ENCODE results near the gene BLOC1S6.
A peak's percentile ranks its signal among the peaks of the same experiment; 100 is the strongest.
"Not testable (repeated sequence)": the region's sequence is repeated elsewhere in the genome, so short reads cannot be mapped to it uniquely, and the experiment has no call there.

Gene BLOC1S6

GRCh38 chr15:45641999-45642932 lies 55.1 kb downstream of the BLOC1S6 start:
- no peak for DNase-seq

GRCh38 chr15:45644437-45644836 lies 57.3 kb downstream of the BLOC1S6 start:
- peak; percentile 20 for DNase-seq

DNA sequence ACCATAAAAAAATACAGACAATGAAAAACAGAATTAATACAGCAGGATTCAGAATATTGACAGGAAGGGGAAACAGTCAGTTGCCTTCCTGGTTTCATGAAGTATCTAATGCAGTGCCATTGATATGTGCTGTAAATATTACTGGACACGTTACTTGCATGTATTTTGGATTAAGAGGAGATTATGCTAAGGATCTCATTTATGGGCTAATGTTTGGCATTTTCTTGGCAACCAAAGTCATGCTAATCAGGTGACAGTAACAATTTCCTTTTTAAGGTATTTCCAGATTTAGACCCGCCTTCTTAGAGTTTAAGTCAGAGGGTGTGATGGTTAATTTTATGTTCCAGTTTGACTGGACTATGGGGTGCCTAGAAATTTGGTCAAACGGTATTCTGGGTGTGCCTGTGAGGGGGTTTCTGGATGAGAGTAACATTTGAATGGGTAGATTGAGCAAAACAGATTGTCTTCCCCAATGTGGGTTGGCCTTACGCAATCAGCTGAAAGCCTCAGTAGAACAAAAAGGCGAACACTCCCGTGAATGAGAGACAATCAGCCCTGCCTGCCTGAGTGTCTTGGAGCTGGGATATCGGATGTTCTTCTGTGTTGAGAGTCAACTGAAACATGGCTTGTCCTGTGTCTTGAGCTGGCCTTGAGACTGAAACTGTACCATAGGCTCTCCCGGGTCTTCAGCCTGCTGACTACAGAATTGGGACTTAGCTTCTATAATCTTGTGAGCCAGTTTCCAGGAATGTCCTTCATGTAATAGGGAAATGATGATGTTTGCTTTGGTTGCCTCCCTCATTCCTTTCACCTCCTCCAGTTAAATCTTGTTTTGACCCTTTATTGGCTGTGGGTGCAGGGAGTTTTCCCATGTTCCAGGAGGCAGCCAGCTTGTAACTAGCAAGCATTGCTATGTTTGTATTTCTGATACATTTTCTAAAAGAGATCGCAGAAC lies 58.1 kb downstream of the BLOC1S6 start:
- no peak for DNase-seq

DNA sequence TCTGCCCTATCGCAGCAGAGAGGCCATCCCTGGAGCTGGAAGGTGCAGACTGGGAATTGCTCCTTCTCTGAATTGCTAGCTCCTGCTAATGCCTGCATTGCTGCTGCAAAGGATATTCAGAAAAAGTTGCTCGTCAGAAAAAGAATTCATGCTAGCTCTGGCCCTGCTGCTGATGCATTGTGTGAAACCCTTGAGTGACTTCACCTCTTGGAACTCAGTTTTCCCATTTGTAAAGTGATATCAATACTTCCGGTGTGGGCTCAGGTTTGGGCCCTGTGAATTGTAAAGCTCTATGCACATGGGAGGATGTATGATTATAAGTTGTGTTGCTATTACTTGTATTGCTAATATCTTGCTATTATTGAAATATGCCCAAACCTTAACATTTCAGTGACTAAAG lies 59.0 kb downstream of the BLOC1S6 start:
- DNase-seq = no peak

- DNase-seq = no peak
These were observed 60.6 kb downstream of the BLOC1S6 start for GRCh38 chr15:45647828-45648227.

- no peak for DNase-seq
These were observed 61.5 kb downstream of the BLOC1S6 start for GRCh38 chr15:45648521-45649200.

- not testable (repeated sequence) for DNase-seq
These were observed 62.8 kb downstream of the BLOC1S6 start for GRCh38 chr15:45650007-45650406.

DNA sequence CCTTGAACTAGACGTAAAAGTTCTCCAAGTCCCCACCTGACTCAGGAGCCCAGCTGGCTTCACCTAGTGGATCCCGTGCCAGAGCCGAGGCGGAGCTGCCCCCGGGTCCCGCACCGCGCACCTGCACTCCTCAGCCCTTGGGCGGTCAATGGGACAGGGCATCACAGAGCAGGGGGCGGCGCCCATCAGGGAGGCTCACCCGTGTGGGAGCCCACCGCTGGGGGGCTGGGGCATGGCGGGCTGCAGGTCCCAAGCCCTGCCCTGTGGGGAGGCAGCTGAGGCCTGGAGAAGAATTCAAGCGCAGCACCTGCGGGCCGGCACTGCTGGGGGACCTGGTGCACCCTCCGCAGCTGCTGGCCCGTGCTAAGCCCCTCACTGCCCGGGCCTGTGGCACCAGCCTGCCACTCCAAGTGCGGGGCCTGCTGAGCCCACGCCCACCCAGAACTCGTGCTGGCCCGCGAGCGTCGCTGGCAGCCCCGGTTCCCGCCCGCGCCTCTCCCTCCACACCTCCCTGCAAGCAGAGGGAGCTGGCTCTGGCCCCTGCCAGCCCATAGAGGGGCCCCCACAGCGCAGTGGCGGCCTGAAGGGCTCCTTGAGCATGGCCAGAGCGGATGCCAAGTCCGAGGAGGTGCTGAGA lies 63.8 kb downstream of the BLOC1S6 start:
- DNase-seq = no peak

DNA sequence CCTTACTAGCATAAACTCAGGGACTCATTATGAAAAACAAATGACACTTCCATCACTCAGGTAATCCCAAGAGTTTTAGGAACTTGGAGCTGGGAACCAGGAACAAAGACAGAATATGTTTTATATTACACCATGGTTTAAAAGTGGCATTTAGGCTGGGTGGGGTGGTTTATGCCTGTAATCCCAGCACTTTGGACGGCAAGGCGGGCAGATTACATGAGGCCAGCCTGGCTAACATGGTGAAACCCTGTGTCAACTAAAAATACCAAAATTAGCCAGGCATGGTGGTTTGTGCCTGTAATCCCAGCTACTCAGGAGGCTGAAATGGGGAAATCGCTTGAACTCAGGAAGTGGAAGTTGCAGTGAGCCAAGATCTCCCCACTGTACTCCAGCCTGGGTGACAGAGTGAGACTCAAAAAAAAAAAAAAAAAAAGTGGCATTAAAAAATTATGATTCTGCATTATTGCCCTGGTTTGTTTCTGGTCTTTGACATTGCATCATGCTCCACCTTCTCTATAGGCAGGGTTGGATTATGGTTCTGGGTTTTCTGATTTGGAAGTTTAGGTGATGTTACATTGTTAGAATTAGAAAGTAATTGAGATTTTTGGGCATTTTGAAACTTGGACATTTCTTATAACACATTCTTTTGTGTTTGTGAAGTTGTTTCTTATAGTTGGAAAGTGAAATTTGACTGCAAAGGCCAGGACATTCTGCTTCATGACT lies 66.7 kb downstream of the BLOC1S6 start:
- no peak for DNase-seq

- no peak for DNase-seq
These were observed 67.6 kb downstream of the BLOC1S6 start for GRCh38 chr15:45654749-45655148.

DNA sequence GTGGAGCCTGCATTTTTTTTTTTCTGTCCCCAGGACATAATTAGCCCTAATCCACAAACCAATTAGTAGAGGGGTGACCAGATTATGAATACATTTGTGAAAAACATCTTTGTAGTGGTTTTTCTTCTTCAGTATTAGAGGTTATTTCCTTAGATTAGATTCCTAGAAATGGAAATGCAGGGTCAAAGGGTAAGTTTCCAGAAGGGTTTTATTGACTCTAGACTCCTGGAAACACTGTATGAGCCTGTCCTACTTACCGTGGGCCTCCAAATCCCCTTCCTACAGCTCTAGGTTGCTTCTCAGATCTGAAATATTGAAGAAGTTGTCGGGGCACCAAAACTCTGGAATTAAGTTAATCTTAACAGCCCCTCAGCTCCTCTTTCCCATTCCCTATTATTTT lies 70.1 kb downstream of the BLOC1S6 start:
- no peak for DNase-seq

GRCh38 chr15:45657764-45658545 lies 70.8 kb downstream of the BLOC1S6 start:
- DNase-seq = no peak
